GM12878 (cell line): ENCODE data around the gene CEP89. TPM values are rescaled to one million over a fixed set of nuclear protein-coding genes. Genes with fewer than 3 reads are reported as not detected.

Experiments
- ATAC-seq: fragments of 200-7000 bp; cut with Tn5 transposase; 3 replicates; pipeline ENCODE4 v1.9.1; 2020; ENCODE audit warnings: mild to moderate bottlenecking, moderate library complexity
- BruUV-seq: library from RNA; stranded (reverse); fragments of 400-500 nt; replicated peaks from 2 replicates; lab custom pipeline; 2021; lab: Mats Ljungman, UMichigan
- CTCF ChIA-PET: fragments of 300-600 bp; sonication (Branson Sonifier 250); formaldehyde crosslinking; extraction: SDS; loops from one replicate; lab custom pipeline; 2021; ENCODE audit warnings: inconsistent platforms; lab: Yijun Ruan, JAX
- POLR2A ChIA-PET: fragments of 350-600 bp; formaldehyde crosslinking; extraction: SDS; loops from one replicate; lab custom pipeline; 2021; ENCODE audit warnings: inconsistent platforms; lab: Charles Lee
- RAD21 ChIA-PET: fragments of 300-600 bp; sonication (Branson Sonifier 250); formaldehyde crosslinking; loops from one replicate; lab custom pipeline; 2023; ENCODE audit warnings: antibody characterized with exemption; ENCODE audit not compliant: unreplicated experiment; lab: Charles Lee
- SMC1A ChIA-PET: fragments of 300-600 bp; sonication (Branson Sonifier 250); formaldehyde crosslinking; loops from one replicate; lab custom pipeline; 2023; ENCODE audit not compliant: unreplicated experiment, uncharacterized antibody; lab: Charles Lee
- DNase-seq: peaks from one replicate; pipeline ENCODE4 v3.0.0-alpha.2; 2011; ENCODE audit warnings: low read depth, low spot score
- FAIRE-seq: peaks from 3 replicates; lab custom pipeline; 2011; peaks lifted over from hg19 to GRCh38; lab: Jason Lieb, UNC
- H2AFZ ChIP-seq: 2 replicates; pipeline ENCODE4 v1.6.0; 2011; ENCODE audit warnings: low read depth, low read length, control low read depth; ENCODE audit not compliant: control insufficient read depth
- H3K27ac ChIP-seq: 2 replicates; pipeline ENCODE4 v1.5.1; 2011; ENCODE audit warnings: control low read depth; ENCODE audit not compliant: control insufficient read depth, insufficient read depth
- H3K27me3 ChIP-seq, 2 experiments: replicated peaks in 1 of 2; 2 replicates each; pipeline versions ENCODE4 v1.6.0 to v1.6.1; 2011; ENCODE audit warnings: low read length in 1 of 2; ENCODE audit not compliant: control insufficient read depth in 2 of 2, insufficient read depth in 2 of 2
- H3K36me3 ChIP-seq, 2 experiments: 2 replicates each; pipeline ENCODE4 v1.5.1; 2011; ENCODE audit warnings: low read length in 1 of 2; ENCODE audit not compliant: control insufficient read depth in 2 of 2, insufficient read depth in 2 of 2
- H3K4me1 ChIP-seq: 2 replicates; pipeline ENCODE4 v1.6.1; 2011; ENCODE audit warnings: mild to moderate bottlenecking, low read length, moderate library complexity, mixed read lengths; ENCODE audit not compliant: control insufficient read depth, insufficient read depth
- H3K4me2 ChIP-seq: 2 replicates; pipeline ENCODE4 v1.6.0; 2011; ENCODE audit warnings: control low read depth; ENCODE audit not compliant: control insufficient read depth, insufficient read depth
- H3K4me3 ChIP-seq: fragments of 200-600 bp; sonication (generic); 2 replicates; pipeline ENCODE4 v1.5.1; 2016
- H3K79me2 ChIP-seq: 2 replicates; pipeline ENCODE4 v1.6.0; 2011; ENCODE audit warnings: low read length; ENCODE audit not compliant: control insufficient read depth, insufficient read depth
- H3K9ac ChIP-seq: 2 replicates; pipeline ENCODE4 v1.8.0; 2011; ENCODE audit warnings: low read length, control low read depth, mixed read lengths; ENCODE audit not compliant: control insufficient read depth, insufficient read depth
- H3K9me3 ChIP-seq: replicated peaks from 3 replicates; pipeline ENCODE4 v1.5.1; 2011; ENCODE audit warnings: mild to moderate bottlenecking, low read length; ENCODE audit not compliant: control insufficient read depth, insufficient read depth
- H4K20me1 ChIP-seq: 2 replicates; pipeline ENCODE4 v1.6.0; 2011; ENCODE audit not compliant: control insufficient read depth, insufficient read depth
- BCL11A ChIP-seq: IDR thresholded peaks from 2 replicates; pipeline ENCODE4 v1.6.1; 2011; ENCODE audit warnings: low read depth, low read length
- BHLHE40 ChIP-seq, 2 experiments: fragments of 450-650 bp in 1 of 2; IDR thresholded peaks; 2 replicates each; pipeline ENCODE4 v1.6.1; 2011 to 2017; ENCODE audit warnings: low read depth in 2 of 2, borderline replicate concordance in 1 of 2, improper control_type of control experiment in 1 of 2, low read length in 1 of 2, mild to moderate bottlenecking in 1 of 2
- CBFB ChIP-seq: IDR thresholded peaks from 2 replicates; pipeline ENCODE4 v1.6.1; 2016; ENCODE audit warnings: antibody characterized with exemption, low read depth
- CHD1 ChIP-seq: IDR thresholded peaks from 2 replicates; pipeline ENCODE4 v1.6.1; 2012; ENCODE audit warnings: low read depth, low read length, improper control_type of control experiment
- E2F4 ChIP-seq: IDR thresholded peaks from 2 replicates; pipeline ENCODE4 v1.6.1; 2012; ENCODE audit warnings: low read depth, low read length, improper control_type of control experiment
- ELK1 ChIP-seq: IDR thresholded peaks from 2 replicates; pipeline ENCODE4 v1.6.1; 2012; ENCODE audit warnings: low read depth, low read length, improper control_type of control experiment
- FOXK2 ChIP-seq: fragments of 450-650 bp; IDR thresholded peaks from 2 replicates; pipeline ENCODE4 v1.6.1; 2017; ENCODE audit warnings: mild to moderate bottlenecking, moderate library complexity
- FOXM1 ChIP-seq: IDR thresholded peaks from 2 replicates; pipeline ENCODE4 v1.6.1; 2012; ENCODE audit warnings: low read depth, mild to moderate bottlenecking, inconsistent platforms, low read length, moderate library complexity
- MTA3 ChIP-seq: IDR thresholded peaks from 2 replicates; pipeline ENCODE4 v1.6.1; 2012; ENCODE audit warnings: low read length, inconsistent platforms, borderline replicate concordance
- RAD21 ChIP-seq: IDR thresholded peaks from 2 replicates; pipeline ENCODE4 v1.6.1; 2011; ENCODE audit warnings: mild to moderate bottlenecking, low read depth, low read length, moderate library complexity; ENCODE audit not compliant: insufficient read depth
- RAD51 ChIP-seq: fragments of 450-650 bp; IDR thresholded peaks from 2 replicates; pipeline ENCODE4 v1.6.1; 2016; ENCODE audit warnings: moderate library complexity, mild to moderate bottlenecking, inconsistent platforms
- SMARCA5 ChIP-seq: fragments of 450-650 bp; IDR thresholded peaks from 2 replicates; pipeline ENCODE4 v1.6.1; 2017; ENCODE audit warnings: mild to moderate bottlenecking
- STAT3 ChIP-seq: IDR thresholded peaks from 2 replicates; pipeline ENCODE4 v1.6.1; 2011; ENCODE audit warnings: low read depth, low read length, improper control_type of control experiment
- USF2 ChIP-seq: IDR thresholded peaks from 2 replicates; pipeline ENCODE4 v1.6.1; 2011; ENCODE audit warnings: low read depth, low read length, improper control_type of control experiment, borderline replicate concordance
- ZBTB33 ChIP-seq: fragments of 450-650 bp; IDR thresholded peaks from 2 replicates; pipeline ENCODE4 v1.6.1; 2017; ENCODE audit warnings: mild to moderate bottlenecking
- WGBS: methylation state at CpG from one replicate; pipeline ENCODE4 v1.1.6; 2016; ENCODE audit warnings: low lambda C conversion rate; ENCODE audit not compliant: insufficient replicate concordance, insufficient coverage; ENCODE audit errors: missing lambda C conversion rate; 5-methylcytosine and 5-hydroxymethylcytosine counted together
- in situ Hi-C: fragments of 300-500 bp; cut with MboI; formaldehyde crosslinking; loops from 9 replicates; pipeline ENCODE4 v1.14.3; 2018; ENCODE audit warnings: mixed read lengths
- intact Hi-C: fragments of 100-400 bp; cut with micrococcal nuclease; formaldehyde crosslinking; loops from one replicate; pipeline ENCODE4 v1.14.2; 2022; ENCODE audit not compliant: unreplicated experiment
- polyA plus RNA-seq, 11 experiments: library from polyadenylated mRNA; depleted of rRNA in 4 of 11; unstranded in 6 of 11; stranded (reverse) in 5 of 11; fragments of >200 nt; fragmentation: Nextera tagmentation in 4 of 11; fragmentation: Illumina TruSeq in 1 of 11; extraction: Ambion mirVana in 4 of 11; extraction: Trizol in 1 of 11; gene quantifications; 1 replicate in 1 of 11; 2 replicates in 10 of 11; pipeline versions ENCODE4 v1.2.1 to v1.2.3, GENCODE V29; 2011 to 2016; ENCODE audit warnings: inconsistent platforms in 2 of 11, missing spikeins in 2 of 11, low read depth in 1 of 11
- total RNA-seq, 4 experiments: library from RNA; depleted of rRNA in 3 of 4; stranded (reverse); fragments of >200 nt in 3 of 4; fragmentation: Illumina TruSeq in 1 of 4; extraction: Trizol in 1 of 4; gene quantifications; 2 replicates each; pipeline versions ENCODE4 v1.2.1 to v1.2.3, GENCODE V29; 2013 to 2021

Gene CEP89
- total and polyA plus RNA-seq, 10 of the 15 experiments (the other 5 are each of a cell fraction or from before 2014, with no cell fraction given): 6.0 to 19.3 (median 10.2) TPM

- Histone ChIP-seq H3K79me2 (no peaks in the 10 kb centered on the region), H2AFZ (no peak overlapping the region), H3K27me3 (no peaks in the 10 kb centered on the region), H3K9me3 (no peaks in the 10 kb centered on the region), H4K20me1 (no peaks in the 10 kb centered on the region), H3K4me1 (no peaks in the 10 kb centered on the region), H3K36me3 (no peaks in the 10 kb centered on the region; a peak in 1 of 4 replicates), H3K27ac (no peak overlapping the region), H3K4me2 (no peak overlapping the region), H3K9ac (no peak overlapping the region), H3K4me3 (no peak overlapping the region)
- intact Hi-C loops (no loop called here), in situ Hi-C loops (no loop called here)
- 75% methylated on average over 3 of the region's 3 CpGs for WGBS
- DNase-seq: no peak
- ATAC-seq: no peak
- TF ChIP-seq ELK1 (no peak), BHLHE40 (IDR thresholded peaks at IDR 0.05; ENCODE audit: borderline replicate concordance in 1 of 2, low read depth in 2 of 2, low read length in 1 of 2) (no peak), ZBTB33 (no peak), CBFB (no peak), FOXK2 (no peak), E2F4 (no peak), RAD21 (no peak), RAD51 (no peak), BCL11A (no peak), USF2 (no peak), STAT3 (no peak), CHD1 (no peak), MTA3 (no peak), SMARCA5 (no peak), FOXM1 (no peak)
- POLR2A ChIA-PET: no interaction called here
- SMC1A ChIA-PET: no interaction called here
- no TSS peak for BruUV-seq
- no peak for FAIRE-seq
- CTCF ChIA-PET: interaction anchor here (0.6 kb wide), 1 partner anchor 117 kb away, joined by 3 read pairs; no protein-coding TSS in a partner anchor
- RAD21 ChIA-PET: no interaction called here
Measured at GRCh38 chr19:32921624-32922023, 50.1 kb downstream of the CEP89 start.
